Measurements from ENCODE around the gene ZNF324B. TPM values are rescaled to one million over a fixed set of nuclear protein-coding genes. Genes with fewer than 3 reads are reported as not detected.

ZNF324B gene
- total and polyA plus RNA-seq, 10 of the 15 experiments (the other 5 are each of a cell fraction or from before 2014, with no cell fraction given) = 0.11 to 12.8 (median 4.0) TPM

DNA sequence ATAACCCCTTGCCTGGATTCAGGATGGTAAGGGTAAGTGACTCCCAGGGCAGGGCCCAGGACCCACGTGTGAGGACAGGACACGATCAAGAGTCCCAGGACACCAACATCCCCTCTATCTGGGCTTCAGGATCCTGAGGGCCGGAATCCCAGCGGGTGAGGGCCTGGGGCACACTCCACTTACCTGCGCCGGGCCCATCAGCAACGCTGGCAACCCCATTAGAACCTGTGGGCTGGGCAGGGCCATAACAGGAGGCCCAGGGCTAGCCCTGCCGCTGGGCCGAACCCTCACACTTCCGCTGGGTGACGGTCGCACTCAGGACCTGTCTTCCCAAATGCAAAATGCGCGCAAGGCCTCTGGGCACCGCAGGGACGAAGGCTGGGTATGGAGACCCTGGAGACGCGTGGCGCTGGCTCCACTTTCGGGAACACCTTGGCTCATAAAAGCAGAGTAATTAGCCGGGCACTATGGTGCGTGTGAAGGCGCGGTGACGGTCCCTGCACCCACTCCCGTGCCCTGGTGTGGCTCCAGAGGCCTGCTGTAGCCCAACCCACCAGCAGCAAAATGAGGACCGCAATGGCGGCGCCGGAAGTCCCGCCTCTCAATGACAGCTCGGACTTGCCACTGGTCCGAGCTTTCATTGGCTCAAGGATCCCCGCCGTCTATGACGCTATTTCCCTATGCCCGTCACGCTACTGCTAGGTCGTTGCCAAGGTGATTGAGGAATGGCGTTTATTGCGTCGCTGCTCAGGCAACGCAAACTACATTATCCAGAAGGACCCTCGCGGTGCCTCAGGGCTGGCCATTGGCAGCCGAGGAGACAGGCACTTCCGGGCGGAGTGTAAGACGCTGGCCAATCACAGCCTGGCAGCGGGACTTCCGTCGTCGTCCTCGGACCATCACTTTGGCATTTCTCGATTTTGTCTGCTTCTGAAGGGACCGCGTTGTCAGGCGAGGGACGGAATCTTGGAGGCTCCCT, 11.6 kb upstream of the ZNF324B start, which contains the start of gene ZNF132 (continued):
- TF ChIP-seq STAT1 (conservative IDR thresholded peaks at IDR 0.05) (no peak; the same call in 1 of the 2 replicates), YBX1 (IDR thresholded peaks at IDR 0.05) (no peak), CHD2 (IDR thresholded peaks at IDR 0.05; ENCODE audit: borderline replicate concordance, low read depth, low read length) (peak; percentile 53; the same call in 1 of the 2 replicates), EP300 (IDR thresholded peaks at IDR 0.05; ENCODE audit: borderline replicate concordance in 1 of 2, control insufficient read depth in 1 of 2, low read depth in 2 of 2, low read length in 2 of 2) (0 out of 4 replicates have a peak, but pooled peaks of 1 of the 2 experiments have one; percentile 25), TAF1 (IDR thresholded peaks at IDR 0.05; ENCODE audit: borderline replicate concordance, low read depth, low read length) (peak; percentile 51; the same call in 1 of the 2 replicates), ZNF207 (IDR thresholded peaks at IDR 0.05; ENCODE audit: borderline replicate concordance) (no peak), FOXK2 (IDR thresholded peaks at IDR 0.05) (no peak), EZH2 (IDR thresholded peaks at IDR 0.05; ENCODE audit: borderline replicate concordance, control insufficient read depth, low read depth, low read length) (no peak), JUNB (IDR thresholded peaks at IDR 0.05) (no peak), ESRRA (IDR thresholded peaks at IDR 0.05; ENCODE audit: low read length) (no peak), RBBP5 (conservative IDR thresholded peaks at IDR 0.05) (no peak), JUND (IDR thresholded peaks at IDR 0.05; ENCODE audit: low read depth, low read length) (no peak), NFYA (IDR thresholded peaks at IDR 0.05; ENCODE audit: borderline replicate concordance, low read depth, low read length) (peak; percentile 34; the same call in 1 of the 2 replicates), NR2C2 (IDR thresholded peaks at IDR 0.05; ENCODE audit: borderline replicate concordance, control insufficient read depth, insufficient read length, low read depth) (no peak)
- TF ChIP-seq, protein P1, sequence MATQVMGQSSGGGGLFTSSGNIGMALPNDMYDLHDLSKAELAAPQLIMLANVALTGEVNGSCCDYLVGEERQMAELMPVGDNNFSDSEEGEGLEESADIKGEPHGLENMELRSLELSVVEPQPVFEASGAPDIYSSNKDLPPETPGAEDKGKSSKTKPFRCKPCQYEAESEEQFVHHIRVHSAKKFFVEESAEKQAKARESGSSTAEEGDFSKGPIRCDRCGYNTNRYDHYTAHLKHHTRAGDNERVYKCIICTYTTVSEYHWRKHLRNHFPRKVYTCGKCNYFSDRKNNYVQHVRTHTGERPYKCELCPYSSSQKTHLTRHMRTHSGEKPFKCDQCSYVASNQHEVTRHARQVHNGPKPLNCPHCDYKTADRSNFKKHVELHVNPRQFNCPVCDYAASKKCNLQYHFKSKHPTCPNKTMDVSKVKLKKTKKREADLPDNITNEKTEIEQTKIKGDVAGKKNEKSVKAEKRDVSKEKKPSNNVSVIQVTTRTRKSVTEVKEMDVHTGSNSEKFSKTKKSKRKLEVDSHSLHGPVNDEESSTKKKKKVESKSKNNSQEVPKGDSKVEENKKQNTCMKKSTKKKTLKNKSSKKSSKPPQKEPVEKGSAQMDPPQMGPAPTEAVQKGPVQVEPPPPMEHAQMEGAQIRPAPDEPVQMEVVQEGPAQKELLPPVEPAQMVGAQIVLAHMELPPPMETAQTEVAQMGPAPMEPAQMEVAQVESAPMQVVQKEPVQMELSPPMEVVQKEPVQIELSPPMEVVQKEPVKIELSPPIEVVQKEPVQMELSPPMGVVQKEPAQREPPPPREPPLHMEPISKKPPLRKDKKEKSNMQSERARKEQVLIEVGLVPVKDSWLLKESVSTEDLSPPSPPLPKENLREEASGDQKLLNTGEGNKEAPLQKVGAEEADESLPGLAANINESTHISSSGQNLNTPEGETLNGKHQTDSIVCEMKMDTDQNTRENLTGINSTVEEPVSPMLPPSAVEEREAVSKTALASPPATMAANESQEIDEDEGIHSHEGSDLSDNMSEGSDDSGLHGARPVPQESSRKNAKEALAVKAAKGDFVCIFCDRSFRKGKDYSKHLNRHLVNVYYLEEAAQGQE (IDR thresholded peaks at IDR 0.05; ENCODE audit: low read depth, low read length) = no peak
- TF ChIP-seq, protein P2, sequence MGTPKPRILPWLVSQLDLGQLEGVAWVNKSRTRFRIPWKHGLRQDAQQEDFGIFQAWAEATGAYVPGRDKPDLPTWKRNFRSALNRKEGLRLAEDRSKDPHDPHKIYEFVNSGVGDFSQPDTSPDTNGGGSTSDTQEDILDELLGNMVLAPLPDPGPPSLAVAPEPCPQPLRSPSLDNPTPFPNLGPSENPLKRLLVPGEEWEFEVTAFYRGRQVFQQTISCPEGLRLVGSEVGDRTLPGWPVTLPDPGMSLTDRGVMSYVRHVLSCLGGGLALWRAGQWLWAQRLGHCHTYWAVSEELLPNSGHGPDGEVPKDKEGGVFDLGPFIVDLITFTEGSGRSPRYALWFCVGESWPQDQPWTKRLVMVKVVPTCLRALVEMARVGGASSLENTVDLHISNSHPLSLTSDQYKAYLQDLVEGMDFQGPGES (IDR thresholded peaks at IDR 0.05) = peak; percentile 40; the same call in 1 of the 2 replicates
- TF ChIP-seq, protein P3, sequence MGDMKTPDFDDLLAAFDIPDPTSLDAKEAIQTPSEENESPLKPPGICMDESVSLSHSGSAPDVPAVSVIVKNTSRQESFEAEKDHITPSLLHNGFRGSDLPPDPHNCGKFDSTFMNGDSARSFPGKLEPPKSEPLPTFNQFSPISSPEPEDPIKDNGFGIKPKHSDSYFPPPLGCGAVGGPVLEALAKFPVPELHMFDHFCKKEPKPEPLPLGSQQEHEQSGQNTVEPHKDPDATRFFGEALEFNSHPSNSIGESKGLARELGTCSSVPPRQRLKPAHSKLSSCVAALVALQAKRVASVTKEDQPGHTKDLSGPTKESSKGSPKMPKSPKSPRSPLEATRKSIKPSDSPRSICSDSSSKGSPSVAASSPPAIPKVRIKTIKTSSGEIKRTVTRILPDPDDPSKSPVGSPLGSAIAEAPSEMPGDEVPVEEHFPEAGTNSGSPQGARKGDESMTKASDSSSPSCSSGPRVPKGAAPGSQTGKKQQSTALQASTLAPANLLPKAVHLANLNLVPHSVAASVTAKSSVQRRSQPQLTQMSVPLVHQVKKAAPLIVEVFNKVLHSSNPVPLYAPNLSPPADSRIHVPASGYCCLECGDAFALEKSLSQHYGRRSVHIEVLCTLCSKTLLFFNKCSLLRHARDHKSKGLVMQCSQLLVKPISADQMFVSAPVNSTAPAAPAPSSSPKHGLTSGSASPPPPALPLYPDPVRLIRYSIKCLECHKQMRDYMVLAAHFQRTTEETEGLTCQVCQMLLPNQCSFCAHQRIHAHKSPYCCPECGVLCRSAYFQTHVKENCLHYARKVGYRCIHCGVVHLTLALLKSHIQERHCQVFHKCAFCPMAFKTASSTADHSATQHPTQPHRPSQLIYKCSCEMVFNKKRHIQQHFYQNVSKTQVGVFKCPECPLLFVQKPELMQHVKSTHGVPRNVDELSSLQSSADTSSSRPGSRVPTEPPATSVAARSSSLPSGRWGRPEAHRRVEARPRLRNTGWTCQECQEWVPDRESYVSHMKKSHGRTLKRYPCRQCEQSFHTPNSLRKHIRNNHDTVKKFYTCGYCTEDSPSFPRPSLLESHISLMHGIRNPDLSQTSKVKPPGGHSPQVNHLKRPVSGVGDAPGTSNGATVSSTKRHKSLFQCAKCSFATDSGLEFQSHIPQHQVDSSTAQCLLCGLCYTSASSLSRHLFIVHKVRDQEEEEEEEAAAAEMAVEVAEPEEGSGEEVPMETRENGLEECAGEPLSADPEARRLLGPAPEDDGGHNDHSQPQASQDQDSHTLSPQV (IDR thresholded peaks at IDR 0.05) = no peak
- TF ChIP-seq, protein P4, sequence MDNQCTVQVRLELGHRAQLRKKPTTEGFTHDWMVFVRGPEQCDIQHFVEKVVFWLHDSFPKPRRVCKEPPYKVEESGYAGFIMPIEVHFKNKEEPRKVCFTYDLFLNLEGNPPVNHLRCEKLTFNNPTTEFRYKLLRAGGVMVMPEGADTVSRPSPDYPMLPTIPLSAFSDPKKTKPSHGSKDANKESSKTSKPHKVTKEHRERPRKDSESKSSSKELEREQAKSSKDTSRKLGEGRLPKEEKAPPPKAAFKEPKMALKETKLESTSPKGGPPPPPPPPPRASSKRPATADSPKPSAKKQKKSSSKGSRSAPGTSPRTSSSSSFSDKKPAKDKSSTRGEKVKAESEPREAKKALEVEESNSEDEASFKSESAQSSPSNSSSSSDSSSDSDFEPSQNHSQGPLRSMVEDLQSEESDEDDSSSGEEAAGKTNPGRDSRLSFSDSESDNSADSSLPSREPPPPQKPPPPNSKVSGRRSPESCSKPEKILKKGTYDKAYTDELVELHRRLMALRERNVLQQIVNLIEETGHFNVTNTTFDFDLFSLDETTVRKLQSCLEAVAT (IDR thresholded peaks at IDR 0.05) = peak; percentile 96
